ENCODE measurements around the gene EIF1B. TPM values are rescaled to one million over a fixed set of nuclear protein-coding genes. Genes with fewer than 3 reads are reported as not detected.
A peak's percentile ranks its signal among the peaks of the same experiment; 100 is the strongest.

Gene EIF1B
- total RNA-seq, 1 donor from 2014 or later, result 103 TPM

GRCh38 chr3:40313975-40314860 is 4.7 kb downstream of the EIF1B start:
- no peaks in the 10 kb centered on the region for H3K9me3 Mint-ChIP-seq (ENCODE audit: low read depth)
- peaks cover 22% of the 10 kb centered on the region for H3K4me1 Mint-ChIP-seq (ENCODE audit: low read depth)
- H3K4me3 Mint-ChIP-seq (ENCODE audit: low read depth), result no peak overlapping the region
- H3K36me3 Mint-ChIP-seq (ENCODE audit: insufficient read depth), result peaks cover 19% of the 10 kb centered on the region
- TF ChIP-seq, protein P1, sequence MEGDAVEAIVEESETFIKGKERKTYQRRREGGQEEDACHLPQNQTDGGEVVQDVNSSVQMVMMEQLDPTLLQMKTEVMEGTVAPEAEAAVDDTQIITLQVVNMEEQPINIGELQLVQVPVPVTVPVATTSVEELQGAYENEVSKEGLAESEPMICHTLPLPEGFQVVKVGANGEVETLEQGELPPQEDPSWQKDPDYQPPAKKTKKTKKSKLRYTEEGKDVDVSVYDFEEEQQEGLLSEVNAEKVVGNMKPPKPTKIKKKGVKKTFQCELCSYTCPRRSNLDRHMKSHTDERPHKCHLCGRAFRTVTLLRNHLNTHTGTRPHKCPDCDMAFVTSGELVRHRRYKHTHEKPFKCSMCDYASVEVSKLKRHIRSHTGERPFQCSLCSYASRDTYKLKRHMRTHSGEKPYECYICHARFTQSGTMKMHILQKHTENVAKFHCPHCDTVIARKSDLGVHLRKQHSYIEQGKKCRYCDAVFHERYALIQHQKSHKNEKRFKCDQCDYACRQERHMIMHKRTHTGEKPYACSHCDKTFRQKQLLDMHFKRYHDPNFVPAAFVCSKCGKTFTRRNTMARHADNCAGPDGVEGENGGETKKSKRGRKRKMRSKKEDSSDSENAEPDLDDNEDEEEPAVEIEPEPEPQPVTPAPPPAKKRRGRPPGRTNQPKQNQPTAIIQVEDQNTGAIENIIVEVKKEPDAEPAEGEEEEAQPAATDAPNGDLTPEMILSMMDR (IDR thresholded peaks at IDR 0.05; ENCODE audit: unreplicated experiment), result no peak
- DNase-seq (ENCODE audit: low spot score, unreplicated experiment), result no peak
- no peak overlapping the region for H3K27ac Mint-ChIP-seq
- no peaks in the 10 kb centered on the region for H3K27me3 Mint-ChIP-seq

DNA sequence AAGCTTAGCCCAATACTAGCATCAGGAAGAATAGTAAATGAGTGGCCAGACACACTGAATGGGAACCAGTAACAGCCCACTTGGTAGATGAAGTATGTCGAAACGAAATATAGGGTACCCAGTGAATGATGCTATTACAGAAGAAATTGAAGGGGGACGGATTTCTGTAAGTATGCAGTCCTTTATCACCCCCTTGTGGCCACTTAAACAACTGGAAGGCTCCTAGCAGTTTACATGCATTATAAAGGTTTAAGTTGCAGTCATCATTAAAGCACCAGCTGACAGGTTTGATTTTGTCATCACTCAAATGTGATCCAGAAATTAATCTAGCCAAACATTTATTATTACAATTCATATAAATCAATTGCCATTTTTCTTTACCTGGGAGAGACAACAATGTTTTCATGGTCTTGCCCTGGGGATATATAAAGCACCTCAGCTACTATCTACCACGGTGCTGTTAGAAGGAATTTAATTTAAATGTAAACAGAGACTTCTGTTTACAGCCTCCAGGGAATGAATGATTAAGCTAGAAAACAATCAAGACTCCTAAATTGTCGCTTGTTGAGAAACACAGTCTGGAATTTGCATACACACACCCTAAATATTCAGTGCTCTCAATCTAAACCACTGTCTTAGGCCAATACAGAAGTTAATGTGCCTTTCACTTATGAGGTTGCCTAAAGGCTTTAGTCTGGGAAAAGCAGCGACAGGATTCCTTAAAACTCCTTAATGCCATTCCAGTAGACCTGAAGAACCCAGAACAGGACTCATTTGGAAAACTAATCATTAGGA is 7.8 kb downstream of the EIF1B start:
- DNase-seq (ENCODE audit: low spot score, unreplicated experiment), result no peak
- Mint-ChIP-seq H3K27me3 (no peaks in the 10 kb centered on the region), H3K27ac (no peak overlapping the region), H3K4me1 (ENCODE audit: low read depth) (peaks cover 10% of the 10 kb centered on the region), H3K36me3 (ENCODE audit: insufficient read depth) (peaks cover 8% of the 10 kb centered on the region), H3K4me3 (ENCODE audit: low read depth) (no peak overlapping the region), H3K9me3 (ENCODE audit: low read depth) (no peaks in the 10 kb centered on the region)
- TF ChIP-seq, protein P1 (IDR thresholded peaks at IDR 0.05; ENCODE audit: unreplicated experiment), result peak; percentile 87

GRCh38 chr3:40321818-40322217 is 12.3 kb downstream of the EIF1B start:
- H3K27ac Mint-ChIP-seq, result no peak overlapping the region
- H3K9me3 Mint-ChIP-seq (ENCODE audit: low read depth), result no peaks in the 10 kb centered on the region
- no peaks in the 10 kb centered on the region for H3K4me1 Mint-ChIP-seq (ENCODE audit: low read depth)
- TF ChIP-seq, protein P1 (IDR thresholded peaks at IDR 0.05; ENCODE audit: unreplicated experiment), result no peak
- H3K4me3 Mint-ChIP-seq (ENCODE audit: low read depth), result no peak overlapping the region
- H3K36me3 Mint-ChIP-seq (ENCODE audit: insufficient read depth), result no peaks in the 10 kb centered on the region
- H3K27me3 Mint-ChIP-seq, result no peaks in the 10 kb centered on the region
- no peak for DNase-seq (ENCODE audit: low spot score, unreplicated experiment)

GRCh38 chr3:40323946-40324345 is 14.4 kb downstream of the EIF1B start:
- DNase-seq (ENCODE audit: low spot score, unreplicated experiment), result no peak
- Mint-ChIP-seq H3K27ac (no peak overlapping the region), H3K4me3 (ENCODE audit: low read depth) (no peak overlapping the region), H3K27me3 (no peaks in the 10 kb centered on the region), H3K36me3 (ENCODE audit: insufficient read depth) (no peaks in the 10 kb centered on the region), H3K9me3 (ENCODE audit: low read depth) (no peaks in the 10 kb centered on the region), H3K4me1 (ENCODE audit: low read depth) (peaks cover 8% of the 10 kb centered on the region)
- TF ChIP-seq, protein P1 (IDR thresholded peaks at IDR 0.05; ENCODE audit: unreplicated experiment), result no peak

- H3K9me3 Mint-ChIP-seq (ENCODE audit: low read depth), result no peaks in the 10 kb centered on the region
Measured at GRCh38 chr3:40324621-40325020, 15.1 kb downstream of the EIF1B start.

More at GRCh38 chr3:40324621-40325020, 15.1 kb downstream of the EIF1B start:
- Mint-ChIP-seq H3K27ac (no peak overlapping the region), H3K4me3 (ENCODE audit: low read depth) (no peak overlapping the region), H3K4me1 (ENCODE audit: low read depth) (peaks cover 15% of the 10 kb centered on the region), H3K27me3 (no peaks in the 10 kb centered on the region), H3K36me3 (ENCODE audit: insufficient read depth) (no peaks in the 10 kb centered on the region)
- no peak for DNase-seq (ENCODE audit: low spot score, unreplicated experiment)
- TF ChIP-seq, protein P1 (IDR thresholded peaks at IDR 0.05; ENCODE audit: unreplicated experiment), result no peak
